HepG2 (cell line): ENCODE results near the gene CA5B. TPM values are rescaled to one million over a fixed set of nuclear protein-coding genes. Genes with fewer than 3 reads are reported as not detected.

Experiments used
- HMGXB3 ChIP-seq: sonication (generic); formaldehyde crosslinking; IDR thresholded peaks from 2 replicates; pipeline ENCODE4 v1.4.0; 2020; ENCODE audit warnings: missing genetic modification reagents, borderline replicate concordance
- KDM2A ChIP-seq: sonication (generic); formaldehyde crosslinking; IDR thresholded peaks from 2 replicates; pipeline ENCODE4 v1.4.0; 2020; ENCODE audit warnings: low read depth, missing genetic modification reagents, borderline replicate concordance
- LBX2 ChIP-seq: sonication (generic); formaldehyde crosslinking; IDR thresholded peaks from 2 replicates; pipeline ENCODE4 v1.5.0; 2020; ENCODE audit warnings: missing genetic modification reagents, mild to moderate bottlenecking, borderline replicate concordance
- MZF1 ChIP-seq: sonication (generic); formaldehyde crosslinking; IDR thresholded peaks from 2 replicates; pipeline ENCODE4 v1.8.1; 2023; ENCODE audit warnings: mild to moderate bottlenecking, missing genetic modification reagents, borderline replicate concordance
- YY1 ChIP-seq: IDR thresholded peaks from 2 replicates; pipeline ENCODE4 v1.6.1; 2011; ENCODE audit warnings: low read length, low read depth, moderate library complexity, mild to moderate bottlenecking; ENCODE audit not compliant: insufficient read depth, insufficient replicate concordance
- ZBTB49 ChIP-seq: sonication (generic); formaldehyde crosslinking; IDR thresholded peaks from 2 replicates; pipeline ENCODE4 v1.4.0; 2020; ENCODE audit warnings: missing genetic modification reagents, borderline replicate concordance
- ZFP62 ChIP-seq: sonication (generic); formaldehyde crosslinking; IDR thresholded peaks from 2 replicates; pipeline ENCODE4 v1.4.0; 2020; ENCODE audit warnings: missing genetic modification reagents
- ZNF24 ChIP-seq: fragments of 450-650 bp; IDR thresholded peaks from 2 replicates; pipeline ENCODE4 v1.6.1; 2017; ENCODE audit warnings: antibody characterized with exemption, mild to moderate bottlenecking
- ZNF549 ChIP-seq: sonication (generic); formaldehyde crosslinking; IDR thresholded peaks from 2 replicates; pipeline ENCODE4 v1.5.0; 2020; ENCODE audit warnings: missing genetic modification reagents
- ZNF567 ChIP-seq: sonication (generic); formaldehyde crosslinking; IDR thresholded peaks from 2 replicates; pipeline ENCODE4 v1.8.1; 2023; ENCODE audit warnings: mild to moderate bottlenecking, missing genetic modification reagents, borderline replicate concordance
- ZNF614 ChIP-seq: IDR thresholded peaks from 2 replicates; pipeline ENCODE4 v1.6.1; 2018; ENCODE audit warnings: missing biosample characterization, missing genetic modification reagents, inconsistent platforms, borderline replicate concordance
- ZNF773 ChIP-seq: sonication (generic); formaldehyde crosslinking; IDR thresholded peaks from 2 replicates; pipeline ENCODE4 v1.4.0; 2020; ENCODE audit warnings: missing genetic modification reagents, borderline replicate concordance
- ZSCAN22 ChIP-seq: sonication (generic); formaldehyde crosslinking; IDR thresholded peaks from 2 replicates; pipeline ENCODE4 v1.4.0; 2020; ENCODE audit warnings: mild to moderate bottlenecking, missing genetic modification reagents
- ZSCAN31 ChIP-seq: sonication (generic); formaldehyde crosslinking; IDR thresholded peaks from 2 replicates; pipeline ENCODE4 v1.5.0; 2020; ENCODE audit warnings: low read depth, mild to moderate bottlenecking, missing genetic modification reagents
- polyA plus RNA-seq, 8 experiments: library from polyadenylated mRNA; depleted of rRNA in 3 of 8; stranded (reverse) in 7 of 8; unstranded in 1 of 8; fragments of >200 nt; fragmentation: Illumina TruSeq in 4 of 8; extraction: Trizol in 4 of 8; gene quantifications; 2 replicates each; pipeline versions ENCODE4 v1.2.1 to v1.2.3, GENCODE V29; 2011 to 2016; ENCODE audit warnings: low read depth in 4 of 8, missing spikeins in 1 of 8, mixed read lengths in 1 of 8; ENCODE audit not compliant: insufficient read depth in 1 of 8
- total RNA-seq, 5 experiments: library from RNA; depleted of rRNA; stranded (reverse); fragments of >200 nt; fragmentation: Illumina TruSeq; extraction: Trizol; gene quantifications; 2 replicates each; pipeline ENCODE4 v1.2.3, GENCODE V29; 2016; ENCODE audit warnings: low read depth in 1 of 5
- TF ChIP-seq, protein P1 (sequence below): sonication (generic); formaldehyde crosslinking; conservative IDR thresholded peaks from 2 replicates; pipeline ENCODE4 v1.4.0; 2020; ENCODE audit warnings: missing genetic modification reagents
- TF ChIP-seq, protein P2 (sequence below): sonication (generic); formaldehyde crosslinking; IDR thresholded peaks from 2 replicates; pipeline ENCODE4 v1.4.0; 2020; ENCODE audit warnings: missing genetic modification reagents, borderline replicate concordance

The CA5B gene
- total and polyA plus RNA-seq, 2 of the 13 experiments (the other 11 are each of a cell fraction or from before 2014, with no cell fraction given) = 1.7 to 2.2 TPM

DNA sequence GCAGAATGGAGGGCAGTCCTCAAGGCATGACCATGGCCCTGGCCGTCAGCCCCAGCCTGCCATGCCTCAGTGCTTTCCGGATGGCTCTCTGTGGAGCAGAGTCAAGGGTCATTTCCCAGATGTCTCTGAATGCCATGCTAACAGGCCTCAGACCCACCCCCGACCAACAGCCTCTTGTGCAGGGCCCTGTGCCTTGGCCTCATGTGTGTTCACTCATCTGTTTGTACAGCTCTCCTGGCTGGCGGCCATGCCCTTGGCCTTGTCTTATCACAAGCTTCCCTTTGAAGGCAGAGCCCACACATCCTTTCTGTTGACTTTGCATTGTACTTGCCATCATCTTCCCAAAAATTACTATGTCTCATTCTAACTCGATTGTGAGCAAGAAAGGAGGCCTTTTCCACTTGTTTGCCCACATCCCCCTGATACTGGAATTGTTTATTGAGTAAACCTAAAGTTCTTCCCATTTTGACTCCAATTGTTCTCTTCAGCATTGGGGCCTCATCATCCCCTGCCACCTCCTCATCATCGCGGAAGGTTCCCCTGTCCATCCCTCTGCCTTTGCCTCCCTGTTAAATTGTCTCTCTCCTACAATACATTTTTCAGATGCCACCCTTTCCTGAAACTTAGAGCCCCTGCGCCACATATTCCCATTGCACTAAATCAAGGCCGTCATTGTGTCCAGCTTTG is 6.3 kb downstream of the CA5B start (continued):
- peak; percentile 27 for TF ChIP-seq YY1
- no peak for TF ChIP-seq ZFP62
- TF ChIP-seq, protein P1, sequence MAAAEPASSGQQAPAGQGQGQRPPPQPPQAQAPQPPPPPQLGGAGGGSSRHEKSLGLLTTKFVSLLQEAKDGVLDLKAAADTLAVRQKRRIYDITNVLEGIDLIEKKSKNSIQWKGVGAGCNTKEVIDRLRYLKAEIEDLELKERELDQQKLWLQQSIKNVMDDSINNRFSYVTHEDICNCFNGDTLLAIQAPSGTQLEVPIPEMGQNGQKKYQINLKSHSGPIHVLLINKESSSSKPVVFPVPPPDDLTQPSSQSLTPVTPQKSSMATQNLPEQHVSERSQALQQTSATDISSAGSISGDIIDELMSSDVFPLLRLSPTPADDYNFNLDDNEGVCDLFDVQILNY (CRISPR knock-in tag) = no peak
- no peak for TF ChIP-seq ZSCAN31 (CRISPR knock-in tag)
- TF ChIP-seq, protein P2, sequence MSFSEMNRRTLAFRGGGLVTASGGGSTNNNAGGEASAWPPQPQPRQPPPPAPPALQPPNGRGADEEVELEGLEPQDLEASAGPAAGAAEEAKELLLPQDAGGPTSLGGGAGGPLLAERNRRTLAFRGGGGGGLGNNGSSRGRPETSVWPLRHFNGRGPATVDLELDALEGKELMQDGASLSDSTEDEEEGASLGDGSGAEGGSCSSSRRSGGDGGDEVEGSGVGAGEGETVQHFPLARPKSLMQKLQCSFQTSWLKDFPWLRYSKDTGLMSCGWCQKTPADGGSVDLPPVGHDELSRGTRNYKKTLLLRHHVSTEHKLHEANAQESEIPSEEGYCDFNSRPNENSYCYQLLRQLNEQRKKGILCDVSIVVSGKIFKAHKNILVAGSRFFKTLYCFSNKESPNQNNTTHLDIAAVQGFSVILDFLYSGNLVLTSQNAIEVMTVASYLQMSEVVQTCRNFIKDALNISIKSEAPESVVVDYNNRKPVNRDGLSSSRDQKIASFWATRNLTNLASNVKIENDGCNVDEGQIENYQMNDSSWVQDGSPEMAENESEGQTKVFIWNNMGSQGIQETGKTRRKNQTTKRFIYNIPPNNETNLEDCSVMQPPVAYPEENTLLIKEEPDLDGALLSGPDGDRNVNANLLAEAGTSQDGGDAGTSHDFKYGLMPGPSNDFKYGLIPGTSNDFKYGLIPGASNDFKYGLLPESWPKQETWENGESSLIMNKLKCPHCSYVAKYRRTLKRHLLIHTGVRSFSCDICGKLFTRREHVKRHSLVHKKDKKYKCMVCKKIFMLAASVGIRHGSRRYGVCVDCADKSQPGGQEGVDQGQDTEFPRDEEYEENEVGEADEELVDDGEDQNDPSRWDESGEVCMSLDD (CRISPR knock-in tag) = no peak
- peak; percentile 55; the same call in 1 of the 2 replicates for TF ChIP-seq ZNF614
- TF ChIP-seq KDM2A (CRISPR knock-in tag) = peak; percentile 35; the same call in 1 of the 2 replicates
- no peak for TF ChIP-seq ZSCAN22 (CRISPR knock-in tag)
- TF ChIP-seq MZF1 = no peak
- TF ChIP-seq ZNF773 (CRISPR knock-in tag) = no peak
- no peak for TF ChIP-seq ZNF24
- TF ChIP-seq ZNF567 (CRISPR knock-in tag) = no peak
- no peak for TF ChIP-seq LBX2 (CRISPR knock-in tag)
- TF ChIP-seq ZNF549 (CRISPR knock-in tag) = no peak
- no peak; the same call in 1 of the 2 replicates for TF ChIP-seq HMGXB3 (CRISPR knock-in tag)
- no peak for TF ChIP-seq ZBTB49 (CRISPR knock-in tag)
